Smooth muscle cell (in vitro differentiated cells): ENCODE results near the gene SPNS3. TPM values are rescaled to one million over a fixed set of nuclear protein-coding genes. Genes with fewer than 3 reads are reported as not detected.

Experiments used
- DNase-seq: peaks from one replicate; lab custom pipeline; 2025; ENCODE audit not compliant: unreplicated experiment; lab: John Stamatoyannopoulos, UW
- H2AFZ ChIP-seq: fragments of 200-600 bp; sonication (generic); 2 replicates; pipeline ENCODE4 v1.6.0; 2016; ENCODE audit warnings: antibody characterized with exemption, low read depth, mild to moderate bottlenecking
- H3F3A ChIP-seq: fragments of 200-600 bp; sonication (generic); 2 replicates; pipeline ENCODE4 v1.6.0; 2017; ENCODE audit warnings: antibody characterized with exemption, low read depth
- H3K27ac ChIP-seq: fragments of 200-600 bp; sonication (generic); 2 replicates; pipeline ENCODE4 v1.5.1; 2016; ENCODE audit warnings: low read depth, mild to moderate bottlenecking
- H3K27me3 ChIP-seq: fragments of 200-600 bp; sonication (generic); 2 replicates; pipeline ENCODE4 v1.6.1; 2016; ENCODE audit warnings: low read depth, mild to moderate bottlenecking
- H3K36me3 ChIP-seq: fragments of 200-600 bp; sonication (generic); 2 replicates; pipeline ENCODE4 v1.5.1; 2016; ENCODE audit warnings: low read depth
- H3K4me1 ChIP-seq: fragments of 200-600 bp; sonication (generic); 2 replicates; pipeline ENCODE4 v1.5.1; 2016; ENCODE audit warnings: low read depth
- H3K4me2 ChIP-seq: fragments of 200-600 bp; sonication (generic); 2 replicates; pipeline ENCODE4 v1.6.0; 2016; ENCODE audit warnings: mild to moderate bottlenecking
- H3K4me3 ChIP-seq: fragments of 200-600 bp; sonication (generic); 2 replicates; pipeline ENCODE4 v1.5.1; 2016; ENCODE audit warnings: mild to moderate bottlenecking
- H3K79me2 ChIP-seq: fragments of 200-600 bp; sonication (generic); 2 replicates; pipeline ENCODE4 v1.6.0; 2016; ENCODE audit warnings: low read depth, mild to moderate bottlenecking
- H3K9ac ChIP-seq: fragments of 200-600 bp; sonication (generic); 2 replicates; pipeline ENCODE4 v1.6.0; 2016; ENCODE audit warnings: low read depth
- H3K9me3 ChIP-seq: fragments of 200-600 bp; sonication (generic); replicated peaks from 2 replicates; pipeline ENCODE4 v1.5.1; 2016; ENCODE audit warnings: low read depth
- H4K20me1 ChIP-seq: fragments of 200-600 bp; sonication (generic); 2 replicates; pipeline ENCODE4 v1.6.0; 2016; ENCODE audit warnings: low read depth
- WGBS: methylation state at CpG from one replicate; pipeline ENCODE4 v1.1.7; 2016; ENCODE audit warnings: low lambda C conversion rate; 5-methylcytosine and 5-hydroxymethylcytosine counted together
- polyA plus RNA-seq: library from polyadenylated mRNA; unstranded; fragments of >200 nt; fragmentation: Nextera tagmentation; extraction: Ambion mirVana; gene quantifications from 2 replicates; pipeline ENCODE4 v1.2.1, GENCODE V29; 2016
- total RNA-seq: library from RNA; depleted of rRNA; stranded (reverse); fragments of >200 nt; gene quantifications from 2 replicates; pipeline ENCODE4 v1.2.3, GENCODE V29; 2014
- TF ChIP-seq, protein P1 (sequence below): fragments of 200-600 bp; sonication (generic); IDR thresholded peaks from 2 replicates; pipeline ENCODE4 v1.5.1; 2017; ENCODE audit warnings: borderline replicate concordance, mild to moderate bottlenecking, antibody characterized with exemption; ENCODE audit not compliant: insufficient read depth, poor library complexity, severe bottlenecking

The SPNS3 gene
- total and polyA plus RNA-seq, 2 experiments from 2014 or later, result not detected

DNA sequence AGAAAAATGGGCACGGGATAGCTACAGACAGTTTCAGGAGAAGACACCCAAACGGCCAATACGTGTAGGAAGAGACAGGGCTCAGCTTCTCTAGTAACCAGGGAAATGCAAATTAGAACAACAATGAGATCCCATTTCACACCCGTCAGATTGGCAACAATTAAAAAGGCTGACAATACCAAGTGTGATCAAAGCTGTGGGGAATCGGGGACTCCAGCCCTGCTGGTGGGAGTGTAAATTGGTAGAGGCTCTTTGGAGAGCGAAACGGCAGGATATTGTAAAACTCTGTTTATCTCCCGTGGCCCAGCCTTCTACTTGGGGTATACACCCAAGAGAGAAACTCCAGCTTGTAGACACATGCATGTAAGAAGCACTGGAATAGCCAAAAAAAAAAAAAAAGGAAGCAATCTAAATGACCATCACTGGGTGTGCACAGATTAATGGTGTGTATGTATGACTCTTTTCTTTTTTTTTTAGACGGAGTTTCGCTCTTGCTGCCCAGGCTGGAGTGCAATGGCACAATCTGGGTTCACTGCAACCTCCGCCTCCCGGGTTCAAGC is 93.9 kb downstream of the SPNS3 start:
- H3K36me3 ChIP-seq, result no peaks in the 10 kb centered on the region
- TF ChIP-seq, protein P1, sequence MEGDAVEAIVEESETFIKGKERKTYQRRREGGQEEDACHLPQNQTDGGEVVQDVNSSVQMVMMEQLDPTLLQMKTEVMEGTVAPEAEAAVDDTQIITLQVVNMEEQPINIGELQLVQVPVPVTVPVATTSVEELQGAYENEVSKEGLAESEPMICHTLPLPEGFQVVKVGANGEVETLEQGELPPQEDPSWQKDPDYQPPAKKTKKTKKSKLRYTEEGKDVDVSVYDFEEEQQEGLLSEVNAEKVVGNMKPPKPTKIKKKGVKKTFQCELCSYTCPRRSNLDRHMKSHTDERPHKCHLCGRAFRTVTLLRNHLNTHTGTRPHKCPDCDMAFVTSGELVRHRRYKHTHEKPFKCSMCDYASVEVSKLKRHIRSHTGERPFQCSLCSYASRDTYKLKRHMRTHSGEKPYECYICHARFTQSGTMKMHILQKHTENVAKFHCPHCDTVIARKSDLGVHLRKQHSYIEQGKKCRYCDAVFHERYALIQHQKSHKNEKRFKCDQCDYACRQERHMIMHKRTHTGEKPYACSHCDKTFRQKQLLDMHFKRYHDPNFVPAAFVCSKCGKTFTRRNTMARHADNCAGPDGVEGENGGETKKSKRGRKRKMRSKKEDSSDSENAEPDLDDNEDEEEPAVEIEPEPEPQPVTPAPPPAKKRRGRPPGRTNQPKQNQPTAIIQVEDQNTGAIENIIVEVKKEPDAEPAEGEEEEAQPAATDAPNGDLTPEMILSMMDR, result no peak

DNA sequence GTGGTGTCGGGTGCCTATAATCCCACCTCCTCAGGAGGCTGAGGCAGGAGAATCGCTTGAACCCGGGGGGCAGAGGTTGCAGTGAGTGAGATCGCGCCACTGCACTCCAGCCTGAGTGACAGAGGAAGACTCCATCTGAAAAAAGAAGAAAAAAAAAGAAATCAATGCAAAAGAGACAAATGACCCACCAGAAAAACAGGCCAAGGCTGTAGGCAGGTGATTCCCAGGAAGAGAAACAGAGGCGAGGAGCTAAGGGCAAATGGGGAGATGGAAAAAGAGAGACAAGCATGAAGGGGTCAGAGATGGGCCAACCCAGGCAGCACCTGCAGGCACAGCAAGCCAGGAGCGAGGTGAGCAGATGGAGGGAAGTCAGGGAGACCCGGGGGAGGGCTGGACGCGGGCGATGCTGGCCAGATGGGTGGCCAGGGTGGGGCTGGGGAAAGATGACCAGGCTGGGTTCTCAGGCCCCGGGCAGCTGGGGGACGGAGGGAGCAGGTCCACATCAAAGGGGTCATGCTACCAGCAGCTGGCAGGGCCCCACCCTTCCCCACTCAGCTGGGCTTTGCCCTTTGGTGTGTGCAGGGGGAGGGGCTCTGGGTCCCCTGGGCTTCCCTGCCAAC is 95.9 kb downstream of the SPNS3 start:
- H3K4me1 ChIP-seq, result no peaks in the 10 kb centered on the region
- H3F3A ChIP-seq, result no peaks in the 10 kb centered on the region
- no peaks in the 10 kb centered on the region for H3K36me3 ChIP-seq
- no peak overlapping the region for H3K27ac ChIP-seq
- WGBS, result 95% methylated on average over 11 of the region's 13 CpGs
- no peaks in the 10 kb centered on the region for H3K79me2 ChIP-seq
- no peaks in the 10 kb centered on the region for H3K27me3 ChIP-seq
- H2AFZ ChIP-seq, result no peak overlapping the region
- no peak overlapping the region for H3K4me3 ChIP-seq
- no peaks in the 10 kb centered on the region for H3K9me3 ChIP-seq
- no peak for DNase-seq
- TF ChIP-seq, protein P1, result no peak
- no peaks in the 10 kb centered on the region for H4K20me1 ChIP-seq
- H3K9ac ChIP-seq, result no peak overlapping the region
- H3K4me2 ChIP-seq, result no peak overlapping the region

More for the DNA sequence above, 93.9 kb downstream of the SPNS3 start:
- H4K20me1 ChIP-seq, result no peaks in the 10 kb centered on the region
- H2AFZ ChIP-seq, result no peak overlapping the region
- no peaks in the 10 kb centered on the region for H3K79me2 ChIP-seq
- H3K9ac ChIP-seq, result no peak overlapping the region
- no peak overlapping the region for H3K4me2 ChIP-seq
- H3K27ac ChIP-seq, result no peak overlapping the region
- no peak for DNase-seq
- 70% methylated on average over 12 of the region's 12 CpGs for WGBS
- no peak overlapping the region for H3K4me3 ChIP-seq
- H3F3A ChIP-seq, result no peaks in the 10 kb centered on the region
- H3K4me1 ChIP-seq, result no peaks in the 10 kb centered on the region
- H3K27me3 ChIP-seq, result no peaks in the 10 kb centered on the region
- H3K9me3 ChIP-seq, result no peaks in the 10 kb centered on the region

DNA sequence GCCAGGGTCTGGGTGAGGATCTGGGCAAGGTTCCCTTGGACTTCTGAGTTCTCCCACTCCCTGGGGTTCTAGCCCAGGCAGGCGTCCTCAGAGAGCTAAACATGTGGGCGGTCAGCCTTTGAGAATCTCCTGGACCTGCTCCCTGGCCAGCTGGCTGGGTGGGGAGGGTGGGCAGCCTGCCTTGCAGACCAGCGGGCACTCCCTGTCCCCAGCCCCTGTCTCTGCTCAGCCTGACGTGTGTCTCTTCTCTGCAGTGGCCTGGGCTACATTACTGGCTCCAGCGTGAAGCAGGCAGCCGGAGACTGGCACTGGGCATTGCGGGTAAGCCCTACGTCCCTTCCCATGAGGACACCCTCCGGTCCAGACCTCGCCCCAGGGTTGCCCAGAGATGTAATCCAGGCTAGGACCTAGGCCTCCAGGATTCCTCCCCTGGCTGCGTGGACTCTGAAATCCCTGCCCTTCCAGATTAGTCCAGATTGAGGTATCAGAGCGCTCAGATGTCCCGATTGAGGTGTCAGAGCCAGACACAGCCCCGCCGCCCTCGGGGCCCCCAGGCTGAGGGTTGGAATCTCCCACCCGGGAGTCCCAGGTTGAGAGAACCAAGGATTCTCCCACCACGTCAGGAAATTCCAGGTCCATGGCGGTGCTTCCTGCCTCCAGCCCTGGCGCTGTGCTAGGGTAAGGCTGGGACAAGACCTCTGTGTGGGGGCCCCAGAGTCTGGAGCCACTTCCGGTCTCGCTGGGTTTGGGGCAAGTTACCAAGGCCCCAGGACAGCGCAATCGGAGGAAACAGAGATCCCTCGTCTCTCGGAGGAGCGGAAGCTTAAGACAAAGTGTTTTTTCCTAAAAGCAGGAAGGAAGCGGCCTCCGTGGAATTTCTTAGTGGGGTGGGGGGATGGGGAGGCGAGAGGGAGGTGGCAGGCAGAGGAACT is 97.3 kb downstream of the SPNS3 start:
- Histone ChIP-seq H3K9ac (no peak overlapping the region), H2AFZ (no peak overlapping the region), H3F3A (no peaks in the 10 kb centered on the region), H3K27me3 (no peaks in the 10 kb centered on the region), H3K9me3 (no peaks in the 10 kb centered on the region), H3K79me2 (no peaks in the 10 kb centered on the region), H4K20me1 (no peaks in the 10 kb centered on the region), H3K4me2 (no peak overlapping the region), H3K4me1 (no peaks in the 10 kb centered on the region), H3K27ac (no peak overlapping the region), H3K4me3 (no peak overlapping the region), H3K36me3 (no peaks in the 10 kb centered on the region)
- TF ChIP-seq, protein P1, result no peak
- 80% methylated on average over 29 of the region's 30 CpGs for WGBS
- no peak for DNase-seq
